ENCODE results near the gene MARCHF7.

The MARCHF7 gene

DNA sequence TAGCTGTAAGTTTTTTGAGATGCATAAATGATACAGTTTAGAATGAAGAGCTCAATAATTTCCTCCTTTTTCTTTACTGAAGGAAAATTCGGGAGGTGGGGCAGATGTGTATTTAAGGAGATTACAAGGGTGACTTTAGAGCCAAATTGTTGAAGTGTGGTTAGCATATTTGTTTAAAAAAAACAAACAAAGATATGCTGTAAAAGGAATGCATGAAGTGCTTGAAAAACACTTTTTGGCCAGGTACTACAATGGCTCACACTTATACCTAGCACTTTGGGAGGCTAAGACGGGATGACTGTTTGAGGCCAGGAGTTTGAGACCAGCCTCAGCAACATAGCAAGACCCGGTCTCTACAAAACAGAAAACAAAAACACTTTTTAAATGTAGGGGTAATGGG lies 47.3 kb downstream of the MARCHF7 start:
- TF ChIP-seq, protein P1, sequence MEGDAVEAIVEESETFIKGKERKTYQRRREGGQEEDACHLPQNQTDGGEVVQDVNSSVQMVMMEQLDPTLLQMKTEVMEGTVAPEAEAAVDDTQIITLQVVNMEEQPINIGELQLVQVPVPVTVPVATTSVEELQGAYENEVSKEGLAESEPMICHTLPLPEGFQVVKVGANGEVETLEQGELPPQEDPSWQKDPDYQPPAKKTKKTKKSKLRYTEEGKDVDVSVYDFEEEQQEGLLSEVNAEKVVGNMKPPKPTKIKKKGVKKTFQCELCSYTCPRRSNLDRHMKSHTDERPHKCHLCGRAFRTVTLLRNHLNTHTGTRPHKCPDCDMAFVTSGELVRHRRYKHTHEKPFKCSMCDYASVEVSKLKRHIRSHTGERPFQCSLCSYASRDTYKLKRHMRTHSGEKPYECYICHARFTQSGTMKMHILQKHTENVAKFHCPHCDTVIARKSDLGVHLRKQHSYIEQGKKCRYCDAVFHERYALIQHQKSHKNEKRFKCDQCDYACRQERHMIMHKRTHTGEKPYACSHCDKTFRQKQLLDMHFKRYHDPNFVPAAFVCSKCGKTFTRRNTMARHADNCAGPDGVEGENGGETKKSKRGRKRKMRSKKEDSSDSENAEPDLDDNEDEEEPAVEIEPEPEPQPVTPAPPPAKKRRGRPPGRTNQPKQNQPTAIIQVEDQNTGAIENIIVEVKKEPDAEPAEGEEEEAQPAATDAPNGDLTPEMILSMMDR (IDR thresholded peaks at IDR 0.05; ENCODE audit: borderline replicate concordance, control extremely low read depth, extremely low read depth, insufficient read depth, missing control alignments): no peak
- in situ Hi-C loops (cut with MboI; ENCODE audit: low sequenced_read_pairs, unreplicated experiment): no loop called here
- DNase-seq (ENCODE audit: low spot score): no peak

GRCh38 chr2:159760326-159760725 lies 48.0 kb downstream of the MARCHF7 start:
- DNase-seq (ENCODE audit: low spot score): no peak
- in situ Hi-C loops (cut with MboI; ENCODE audit: low sequenced_read_pairs, unreplicated experiment): no loop called here
- TF ChIP-seq, protein P1 (IDR thresholded peaks at IDR 0.05; ENCODE audit: borderline replicate concordance, control extremely low read depth, extremely low read depth, insufficient read depth, missing control alignments): no peak

DNA sequence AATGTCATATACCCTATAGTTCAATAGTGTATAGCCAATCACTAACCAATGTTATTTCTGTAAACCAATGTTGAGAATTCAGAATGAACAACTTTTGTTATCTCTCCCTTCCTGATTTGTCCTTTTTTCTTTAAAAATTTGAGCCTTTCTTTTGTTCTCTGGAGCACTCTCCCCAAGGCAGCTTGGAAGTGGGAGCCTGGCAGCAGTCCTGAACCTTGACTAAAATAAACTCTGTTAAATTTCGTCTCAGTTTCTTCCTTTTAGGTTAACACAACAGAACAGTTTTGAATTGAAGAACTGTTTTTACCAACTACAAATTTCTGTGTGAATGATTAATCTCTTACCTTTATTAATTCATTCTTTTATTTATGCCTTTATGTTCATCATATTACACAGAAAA lies 49.8 kb downstream of the MARCHF7 start:
- TF ChIP-seq, protein P1 (IDR thresholded peaks at IDR 0.05; ENCODE audit: borderline replicate concordance, control extremely low read depth, extremely low read depth, insufficient read depth, missing control alignments): no peak
- in situ Hi-C loops (cut with MboI; ENCODE audit: low sequenced_read_pairs, unreplicated experiment): no loop called here
- DNase-seq (ENCODE audit: low spot score): no peak

All from GM13976 (cell line).